GM21381 (cell line): ENCODE results near the gene CREB1.
"Not testable (repeated sequence)": the region's sequence is repeated elsewhere in the genome, so short reads cannot be mapped to it uniquely, and the experiment has no call there.

ENCODE experiments used
- ATAC-seq: cut with Tn5 transposase; IDR thresholded peaks from one replicate; pipeline ENCODE4 v1.9.1; 2021; ENCODE audit warnings: mild to moderate bottlenecking, moderate library complexity; ENCODE audit not compliant: unreplicated experiment

Gene CREB1

GRCh38 chr2:207529330-207530159 is at the start of gene CREB1:
TSS of gene CREB1 (plus strand) at chr2:207529962. CDS start at chr2:207555636, 25,674 bp downstream.
- peak; percentile 84 for ATAC-seq

GRCh38 chr2:207480521-207481040 is 49.2 kb upstream of the CREB1 start:
- ATAC-seq, result no peak

GRCh38 chr2:207481924-207482323 is 47.8 kb upstream of the CREB1 start:
- no peak for ATAC-seq

GRCh38 chr2:207482630-207483029 is 47.1 kb upstream of the CREB1 start:
- no peak for ATAC-seq

- no peak for ATAC-seq
Observed at GRCh38 chr2:207483066-207483465, 46.7 kb upstream of the CREB1 start.

- no peak for ATAC-seq
Observed at GRCh38 chr2:207483477-207483876, 46.3 kb upstream of the CREB1 start.

GRCh38 chr2:207484444-207485391 is 45.0 kb upstream of the CREB1 start:
- ATAC-seq, result peak; percentile 55

GRCh38 chr2:207487650-207488311 is 42.0 kb upstream of the CREB1 start:
- no peak for ATAC-seq

- no peak for ATAC-seq
Observed at GRCh38 chr2:207489251-207489650, 40.5 kb upstream of the CREB1 start.

- ATAC-seq, result no peak
Observed at GRCh38 chr2:207490441-207490840, 39.3 kb upstream of the CREB1 start.

- ATAC-seq, result no peak
Observed at GRCh38 chr2:207491086-207491485, 38.7 kb upstream of the CREB1 start.

GRCh38 chr2:207491956-207492355 is 37.8 kb upstream of the CREB1 start:
- no peak for ATAC-seq

GRCh38 chr2:207492461-207492860 is 37.3 kb upstream of the CREB1 start:
- ATAC-seq, result no peak

GRCh38 chr2:207494137-207494536 is 35.6 kb upstream of the CREB1 start:
- ATAC-seq, result no peak

GRCh38 chr2:207496936-207497335 is 32.8 kb upstream of the CREB1 start:
- not testable (repeated sequence) for ATAC-seq

- ATAC-seq, result no peak
Observed at GRCh38 chr2:207497596-207497995, 32.2 kb upstream of the CREB1 start.

GRCh38 chr2:207498427-207498826 is 31.3 kb upstream of the CREB1 start:
- ATAC-seq, result no peak

GRCh38 chr2:207499114-207499513 is 30.6 kb upstream of the CREB1 start:
- ATAC-seq, result no peak

GRCh38 chr2:207501802-207502576 is 27.8 kb upstream of the CREB1 start:
- no peak for ATAC-seq

- peak; percentile 48 for ATAC-seq
Observed at GRCh38 chr2:207502577-207503198, 27.1 kb upstream of the CREB1 start.
